Peyer's patch (tissue), 4 donors: Measurements from ENCODE around the gene FGFBP3. TPM values are rescaled to one million over a fixed set of nuclear protein-coding genes. Genes with fewer than 3 reads are reported as not detected.

Source experiments
- DNase-seq, 3 donors: peaks; one replicate each; pipeline ENCODE4 v3.0.0-alpha.2; 2017 to 2019
- H3K27ac ChIP-seq, 4 donors: fragments of 200-600 bp; sonication (generic); one replicate each; pipeline ENCODE4 v1.5.1; 2016 to 2019
- H3K27me3 ChIP-seq, 2 donors: fragments of 200-600 bp; sonication (generic); one replicate each; pipeline ENCODE4 v1.5.1; 2019
- H3K36me3 ChIP-seq, 3 donors: fragments of 200-600 bp; sonication (generic); one replicate each; pipeline ENCODE4 v1.5.1; 2016 to 2019
- H3K4me1 ChIP-seq, 4 donors: fragments of 200-600 bp; sonication (generic); one replicate each; pipeline ENCODE4 v1.5.1; 2016 to 2019
- H3K4me3 ChIP-seq, 4 donors: fragments of 200-600 bp; sonication (generic); 1 replicate in 3 of 4; 2 replicates in 1 of 4; pipeline ENCODE4 v1.5.1; 2016 to 2019; ENCODE audit warnings: mild to moderate bottlenecking in 1 of 4
- H3K9me3 ChIP-seq, 4 donors: fragments of 200-600 bp; sonication (generic); one replicate each; pipeline ENCODE4 v1.5.1; 2016 to 2019; ENCODE audit warnings: mild to moderate bottlenecking in 1 of 4
- POLR2A ChIP-seq, 2 donors: fragments of 450-650 bp; IDR thresholded peaks; one replicate each; pipeline ENCODE4 v1.5.1; 2017; ENCODE audit warnings: antibody characterized with exemption in 2 of 2, mild to moderate bottlenecking in 2 of 2, moderate library complexity in 2 of 2
- total RNA-seq, 4 donors: library from RNA; depleted of rRNA; stranded (reverse); fragments of >200 nt; gene quantifications; one replicate each; pipeline ENCODE4 v1.1.0, GENCODE V29; 2016
- TF ChIP-seq, protein P1 (sequence below), 6 experiments: fragments of 450-650 bp in 4 of 6; fragments of 200-600 bp in 2 of 6; sonication (generic) in 1 of 6; IDR thresholded peaks; one replicate each; pipeline ENCODE4 v1.5.1; 2017 to 2019; ENCODE audit warnings: antibody characterized with exemption in 6 of 6, mild to moderate bottlenecking in 3 of 6, moderate library complexity in 1 of 6

The FGFBP3 gene
- total RNA-seq, 4 donors from 2014 or later, result 0.53 to 1.1 TPM; not detected in 2

GRCh38 chr10:91887272-91888076, 21.8 kb downstream of the FGFBP3 start:
- Histone ChIP-seq H3K4me1 (peaks cover 0 to 10% (median 4%) of the 10 kb centered on the region in 4 donors), H3K27ac (no peak overlapping the region), H3K36me3 (no peaks in the 10 kb centered on the region), H3K4me3 (peak overlapping the region; percentile 31 to 58 (median 53)), H3K27me3 (peaks cover 0 to 7% of the 10 kb centered on the region in 2 donors), H3K9me3 (no peaks in the 10 kb centered on the region)
- TF ChIP-seq, protein P1, sequence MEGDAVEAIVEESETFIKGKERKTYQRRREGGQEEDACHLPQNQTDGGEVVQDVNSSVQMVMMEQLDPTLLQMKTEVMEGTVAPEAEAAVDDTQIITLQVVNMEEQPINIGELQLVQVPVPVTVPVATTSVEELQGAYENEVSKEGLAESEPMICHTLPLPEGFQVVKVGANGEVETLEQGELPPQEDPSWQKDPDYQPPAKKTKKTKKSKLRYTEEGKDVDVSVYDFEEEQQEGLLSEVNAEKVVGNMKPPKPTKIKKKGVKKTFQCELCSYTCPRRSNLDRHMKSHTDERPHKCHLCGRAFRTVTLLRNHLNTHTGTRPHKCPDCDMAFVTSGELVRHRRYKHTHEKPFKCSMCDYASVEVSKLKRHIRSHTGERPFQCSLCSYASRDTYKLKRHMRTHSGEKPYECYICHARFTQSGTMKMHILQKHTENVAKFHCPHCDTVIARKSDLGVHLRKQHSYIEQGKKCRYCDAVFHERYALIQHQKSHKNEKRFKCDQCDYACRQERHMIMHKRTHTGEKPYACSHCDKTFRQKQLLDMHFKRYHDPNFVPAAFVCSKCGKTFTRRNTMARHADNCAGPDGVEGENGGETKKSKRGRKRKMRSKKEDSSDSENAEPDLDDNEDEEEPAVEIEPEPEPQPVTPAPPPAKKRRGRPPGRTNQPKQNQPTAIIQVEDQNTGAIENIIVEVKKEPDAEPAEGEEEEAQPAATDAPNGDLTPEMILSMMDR (IDR thresholded peaks at IDR 0.05), result no peak
- no peak for TF ChIP-seq POLR2A (IDR thresholded peaks at IDR 0.05)
- DNase-seq, result peak in 2 of 3 donors; percentile 50 to 54

GRCh38 chr10:91886954-91887271, 22.4 kb downstream of the FGFBP3 start:
- no peaks in the 10 kb centered on the region for H3K36me3 ChIP-seq
- DNase-seq, result no peak
- no peak overlapping the region for H3K27ac ChIP-seq
- H3K27me3 ChIP-seq, result peaks cover 0 to 7% of the 10 kb centered on the region in 2 donors
- H3K4me1 ChIP-seq, result peaks cover 0 to 10% (median 4%) of the 10 kb centered on the region in 4 donors
- H3K4me3 ChIP-seq, result peak overlapping the region; percentile 31 to 58 (median 53)
- TF ChIP-seq, protein P1 (IDR thresholded peaks at IDR 0.05), result no peak
- TF ChIP-seq POLR2A (IDR thresholded peaks at IDR 0.05), result no peak
- H3K9me3 ChIP-seq, result no peaks in the 10 kb centered on the region

DNA sequence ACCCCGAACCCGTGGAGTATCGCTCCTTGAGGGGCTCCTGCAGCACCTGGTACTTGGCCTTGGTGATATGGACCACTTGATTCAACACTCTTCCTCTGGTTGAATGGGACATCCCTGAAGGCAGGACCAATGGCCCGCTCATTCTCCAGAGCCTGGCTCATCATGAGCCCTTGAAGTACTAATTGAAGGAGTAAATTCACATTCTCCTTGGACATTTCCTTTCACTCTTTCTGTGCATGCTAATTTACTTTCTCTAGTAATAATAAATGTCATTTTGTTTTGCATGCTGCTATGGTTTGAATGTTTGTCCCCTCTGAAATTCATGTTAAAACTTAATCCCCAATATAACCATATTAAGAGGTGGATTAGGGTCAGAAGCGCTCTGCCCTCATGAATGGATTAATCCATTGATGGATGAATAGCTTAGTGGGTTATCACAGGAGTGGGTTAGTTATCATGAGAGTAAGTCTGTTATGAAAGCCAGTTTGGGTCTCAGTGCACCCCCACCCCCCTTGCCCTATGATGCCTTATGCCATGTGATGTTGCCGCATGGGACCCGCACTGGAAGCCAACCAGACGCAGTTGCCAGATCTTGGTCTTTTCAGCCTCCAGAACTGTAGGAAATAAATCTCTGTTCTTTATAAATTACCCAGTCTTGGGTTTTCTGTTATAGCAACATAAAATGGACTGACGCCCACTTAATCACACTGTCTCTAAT, 23.8 kb downstream of the FGFBP3 start:
- TF ChIP-seq POLR2A (IDR thresholded peaks at IDR 0.05), result no peak
- TF ChIP-seq, protein P1 (IDR thresholded peaks at IDR 0.05), result no peak
- H3K9me3 ChIP-seq, result no peaks in the 10 kb centered on the region

DNA sequence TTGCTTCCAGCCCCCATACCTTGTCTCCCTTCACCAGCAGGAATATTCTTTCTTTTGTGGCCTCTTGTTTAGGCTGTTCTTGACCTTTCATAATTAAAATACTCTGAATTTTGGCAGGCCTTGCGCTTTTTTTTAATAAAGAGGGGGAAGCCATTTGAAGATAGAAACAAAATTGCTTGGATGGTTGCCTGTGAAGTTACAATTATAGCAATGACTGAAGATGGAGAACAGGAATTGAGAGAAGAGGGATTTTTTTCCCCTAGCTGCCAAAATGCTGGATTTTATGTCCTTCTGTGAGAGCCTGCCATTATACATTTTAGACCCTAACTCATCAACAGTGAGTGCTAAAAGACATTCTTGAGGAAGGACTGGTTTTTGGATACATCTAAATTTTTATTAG, 24.8 kb downstream of the FGFBP3 start:
- peaks cover 0 to 10% (median 4%) of the 10 kb centered on the region in 4 donors for H3K4me1 ChIP-seq
- no peak for DNase-seq
- peaks cover 0 to 7% of the 10 kb centered on the region in 2 donors for H3K27me3 ChIP-seq
- H3K27ac ChIP-seq, result no peak overlapping the region
- H3K36me3 ChIP-seq, result no peaks in the 10 kb centered on the region
- TF ChIP-seq POLR2A (IDR thresholded peaks at IDR 0.05), result no peak
- no peaks in the 10 kb centered on the region for H3K9me3 ChIP-seq
- H3K4me3 ChIP-seq, result no peak overlapping the region

More for the DNA sequence above, 23.8 kb downstream of the FGFBP3 start:
- H3K27me3 ChIP-seq, result peaks cover 0 to 7% of the 10 kb centered on the region in 2 donors
- H3K4me3 ChIP-seq, result no peak overlapping the region
- no peak overlapping the region for H3K27ac ChIP-seq
- peaks cover 0 to 10% (median 4%) of the 10 kb centered on the region in 4 donors for H3K4me1 ChIP-seq
- no peak for DNase-seq
- no peaks in the 10 kb centered on the region for H3K36me3 ChIP-seq

GRCh38 chr10:91883549-91884444, 25.5 kb downstream of the FGFBP3 start:
- no peak overlapping the region for H3K27ac ChIP-seq
- no peak for TF ChIP-seq POLR2A (IDR thresholded peaks at IDR 0.05)
- TF ChIP-seq, protein P1 (IDR thresholded peaks at IDR 0.05), result no peak
- DNase-seq, result peak in 1 of 3 donors; percentile 48
- H3K36me3 ChIP-seq, result no peaks in the 10 kb centered on the region
- peaks cover 0 to 10% (median 4%) of the 10 kb centered on the region in 4 donors for H3K4me1 ChIP-seq
- no peaks in the 10 kb centered on the region for H3K9me3 ChIP-seq
- H3K27me3 ChIP-seq, result peaks cover 0 to 7% of the 10 kb centered on the region in 2 donors
- no peak overlapping the region for H3K4me3 ChIP-seq
